ENCODE measurements around the gene GPC2.
"Not testable (repeated sequence)": the region's sequence is repeated elsewhere in the genome, so short reads cannot be mapped to it uniquely, and the experiment has no call there.

GPC2 gene

DNA sequence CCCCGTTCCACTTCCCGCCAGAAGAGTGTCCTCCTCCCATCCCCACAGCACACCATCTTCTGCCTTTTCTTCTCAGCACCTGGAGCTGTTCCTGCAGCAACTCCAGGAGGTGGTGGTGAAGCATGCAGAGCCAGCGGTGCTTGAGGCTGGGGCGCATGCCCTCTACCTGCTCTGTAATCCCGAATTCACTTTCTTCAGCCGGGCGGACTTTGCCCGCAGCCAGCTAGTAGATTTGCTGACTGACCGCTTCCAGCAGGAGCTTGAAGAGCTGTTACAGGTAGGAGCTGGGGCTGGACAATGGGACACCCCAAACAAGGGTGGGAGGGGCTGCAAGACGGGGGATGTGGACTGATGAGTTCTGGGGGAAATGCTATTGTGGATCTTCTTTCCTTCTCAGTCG lies 23.5 kb upstream of the GPC2 start:
- no peak for DNase-seq

DNA sequence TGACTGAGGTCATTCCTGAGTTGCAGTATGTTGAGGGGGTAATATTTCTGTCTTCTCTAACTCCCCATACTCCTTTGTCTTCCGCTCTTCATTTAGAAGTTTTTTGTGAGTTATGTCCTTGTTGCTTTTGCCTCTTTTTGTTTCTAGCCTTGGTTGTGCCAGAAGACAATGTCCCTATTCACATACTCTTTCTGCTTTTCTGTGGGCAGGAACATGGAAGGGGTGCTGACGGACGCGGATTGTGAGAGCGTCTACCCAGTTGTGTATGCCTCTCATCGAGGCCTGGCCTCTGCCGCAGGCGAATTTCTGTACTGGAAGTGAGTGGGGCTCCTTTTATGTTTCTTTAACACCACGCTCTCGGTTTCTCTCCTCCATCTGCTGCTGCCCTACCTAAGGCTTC lies 21.1 kb upstream of the GPC2 start:
- DNase-seq = no peak

- DNase-seq = not testable (repeated sequence)
These were observed 18.7 kb upstream of the GPC2 start for GRCh38 chr7:100195901-100196322.

- no peak for DNase-seq
These were observed 18.0 kb upstream of the GPC2 start for GRCh38 chr7:100195222-100195621.

DNA sequence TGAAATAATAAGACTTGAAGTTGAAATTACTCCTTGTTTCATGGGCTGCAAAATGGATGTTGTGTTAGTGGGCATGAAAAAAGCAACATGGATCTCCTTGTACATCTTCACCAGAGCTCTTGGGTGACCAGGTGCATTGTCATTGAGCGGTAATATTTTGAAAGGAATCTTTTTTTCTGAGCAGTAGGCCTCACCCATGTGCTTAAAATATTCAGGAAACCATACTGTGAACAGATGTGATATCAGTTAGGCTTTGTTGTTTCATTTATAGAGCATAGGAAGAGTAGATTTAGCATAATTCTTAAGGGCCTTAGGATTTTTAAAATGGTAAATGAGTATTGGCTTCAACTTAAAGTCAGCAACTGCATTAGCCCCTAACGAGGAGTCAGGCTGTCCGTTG lies 15.8 kb upstream of the GPC2 start:
- no peak for DNase-seq

GRCh38 chr7:100192281-100192862 lies 15.2 kb upstream of the GPC2 start:
- DNase-seq = not testable (repeated sequence)

- no peak for DNase-seq
These were observed 14.6 kb upstream of the GPC2 start for GRCh38 chr7:100191775-100192174.

DNA sequence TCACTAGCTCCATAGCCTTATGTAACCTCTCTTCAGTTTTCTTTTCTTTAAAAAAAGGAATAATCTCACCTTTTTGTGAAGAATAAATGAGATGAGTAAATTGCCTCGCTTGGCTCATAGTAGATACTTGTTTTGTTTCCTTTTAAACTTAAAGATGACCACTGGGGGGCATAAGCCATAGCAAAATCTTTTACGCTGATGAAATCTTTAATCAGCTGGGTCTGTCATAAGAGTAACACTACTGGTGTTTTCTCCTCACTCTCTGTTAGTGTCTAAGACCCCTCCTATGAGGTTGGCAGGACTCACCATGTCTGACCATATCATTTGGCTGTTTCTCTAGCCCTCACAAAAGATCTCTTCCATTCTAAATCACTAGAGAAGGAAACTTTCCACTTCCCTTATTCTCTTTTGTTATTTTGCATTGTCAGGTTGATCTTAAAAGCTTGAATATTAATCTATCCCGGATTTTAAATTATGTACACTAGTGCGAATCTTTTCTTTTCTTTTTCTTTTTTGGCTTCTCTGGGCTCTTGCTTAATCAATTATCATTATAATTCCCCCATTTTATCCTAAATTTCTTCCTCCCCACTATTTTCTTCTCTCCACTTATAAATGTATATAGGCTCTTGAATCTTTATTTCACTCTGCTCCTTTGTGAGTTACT lies 13.0 kb upstream of the GPC2 start:
- DNase-seq = peak; percentile 47

DNA sequence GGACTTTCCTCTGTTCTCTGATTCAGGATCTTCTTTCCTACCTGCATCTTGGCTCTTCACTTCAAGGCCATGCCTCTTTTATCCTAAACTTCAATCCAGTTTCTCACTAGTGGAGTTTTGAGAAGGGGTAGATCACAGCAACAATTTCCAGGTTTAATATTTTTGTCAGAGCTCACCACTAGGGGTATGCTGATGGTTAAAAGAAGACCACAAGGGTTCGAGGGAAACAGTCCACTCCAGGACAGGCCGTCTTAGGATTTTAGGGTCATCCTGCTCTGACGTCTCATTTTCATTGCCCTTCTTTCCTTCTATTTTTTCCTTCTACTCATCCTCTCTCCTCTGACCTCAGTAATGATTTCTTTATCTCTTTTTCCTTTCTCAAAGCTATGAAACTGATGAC lies 11.9 kb upstream of the GPC2 start:
- DNase-seq = no peak

DNA sequence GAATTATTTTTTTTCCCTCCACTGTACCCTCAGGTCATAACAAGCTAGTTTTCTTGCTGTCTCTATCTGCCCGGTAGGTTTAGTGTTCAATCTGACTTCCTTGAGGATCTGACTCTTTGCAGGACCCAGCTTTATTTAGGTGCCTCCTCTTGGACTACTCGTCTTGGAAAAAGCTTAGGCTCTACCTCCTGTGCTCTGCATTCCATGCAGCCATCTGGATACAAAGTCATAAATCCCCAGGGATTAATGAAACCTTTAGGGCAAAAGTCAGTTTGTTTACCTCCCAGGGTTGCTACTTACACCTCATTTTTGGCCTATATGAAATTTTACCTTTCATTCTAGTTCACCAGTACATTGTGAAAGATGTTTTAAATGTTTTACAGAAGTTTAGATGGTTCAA lies 8.5 kb upstream of the GPC2 start:
- DNase-seq = no peak

- DNase-seq = not testable (repeated sequence)
These were observed 5.9 kb upstream of the GPC2 start for GRCh38 chr7:100183090-100183489.

DNA sequence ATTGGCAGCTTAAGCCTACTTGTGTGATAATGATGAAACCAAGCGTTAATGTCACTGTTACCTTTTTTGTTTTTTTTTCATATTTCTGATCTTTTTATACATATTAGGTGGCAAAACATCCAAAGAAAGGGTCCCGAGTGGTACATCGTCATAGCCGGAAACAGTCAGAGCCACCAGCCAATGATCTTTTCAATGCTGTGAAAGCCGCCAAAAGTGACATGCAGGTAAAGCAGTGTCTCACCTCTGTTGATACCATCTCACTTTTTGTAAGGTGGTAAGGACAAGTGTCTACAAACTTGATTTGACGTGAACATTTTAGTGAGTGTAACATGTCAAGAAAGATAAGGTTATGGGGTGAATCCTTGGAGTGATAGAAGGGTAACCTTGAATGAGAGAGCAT lies 5.4 kb upstream of the GPC2 start:
- not testable (repeated sequence) for DNase-seq

GRCh38 chr7:100180084-100180483 lies 2.9 kb upstream of the GPC2 start:
- not testable (repeated sequence) for DNase-seq

GRCh38 chr7:100176096-100177044 lies 811 bp downstream of the GPC2 start:
- no peak for DNase-seq

DNA sequence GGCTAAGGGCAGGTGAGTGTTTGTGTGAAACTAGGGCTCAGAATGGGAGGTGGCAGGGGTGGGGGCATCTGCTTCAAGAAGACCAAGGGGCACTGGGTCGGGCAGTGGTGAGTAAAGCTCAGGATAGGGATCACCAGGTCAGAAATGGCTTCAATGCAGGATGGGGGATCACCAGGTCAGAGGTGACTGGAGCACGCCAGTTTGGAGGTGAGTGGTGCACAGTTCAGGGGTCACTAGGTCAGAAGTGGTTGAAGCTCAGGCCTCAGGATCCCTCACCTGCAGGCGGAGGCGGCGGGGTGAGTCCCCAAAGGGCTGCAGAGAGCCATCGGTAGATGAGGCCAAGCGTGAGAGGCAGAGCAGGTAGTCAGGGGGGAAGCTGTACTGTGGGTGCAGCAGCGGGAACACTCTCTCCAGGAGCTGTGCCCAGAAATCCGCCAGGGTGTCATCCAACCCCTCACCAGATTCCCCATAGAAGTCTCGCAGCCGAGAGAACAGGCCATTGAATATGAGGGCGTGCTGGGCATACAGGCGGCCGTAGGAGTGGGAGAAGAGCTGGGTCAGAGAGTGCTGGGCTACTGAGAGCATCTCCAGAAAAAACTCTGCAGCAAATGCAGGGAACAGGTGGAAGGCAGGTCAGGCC lies 1.8 kb downstream of the GPC2 start:
- no peak for DNase-seq

DNA sequence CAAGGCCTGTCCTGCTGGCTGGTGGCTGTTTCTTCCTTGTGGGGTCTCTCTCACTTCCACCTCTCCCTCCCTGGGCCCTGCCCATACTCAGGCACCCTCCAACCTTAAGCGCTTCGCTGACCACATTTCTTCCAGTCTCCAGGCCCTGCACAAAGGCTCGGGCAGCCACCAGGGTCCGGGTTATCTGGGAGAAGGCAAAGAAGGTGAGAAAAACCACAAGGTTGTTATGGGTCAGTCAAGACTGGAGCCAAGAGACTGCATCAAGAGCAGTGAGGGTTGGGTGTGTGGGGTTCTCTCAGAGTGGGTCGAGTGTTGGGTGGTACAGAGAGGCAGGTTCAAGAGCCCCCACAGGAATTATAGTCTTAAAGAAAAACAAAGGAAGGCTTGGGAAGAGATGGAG lies 2.6 kb downstream of the GPC2 start:
- no peak for DNase-seq

- no peak for DNase-seq
These were observed 3.2 kb downstream of the GPC2 start for GRCh38 chr7:100173806-100174495.

DNA sequence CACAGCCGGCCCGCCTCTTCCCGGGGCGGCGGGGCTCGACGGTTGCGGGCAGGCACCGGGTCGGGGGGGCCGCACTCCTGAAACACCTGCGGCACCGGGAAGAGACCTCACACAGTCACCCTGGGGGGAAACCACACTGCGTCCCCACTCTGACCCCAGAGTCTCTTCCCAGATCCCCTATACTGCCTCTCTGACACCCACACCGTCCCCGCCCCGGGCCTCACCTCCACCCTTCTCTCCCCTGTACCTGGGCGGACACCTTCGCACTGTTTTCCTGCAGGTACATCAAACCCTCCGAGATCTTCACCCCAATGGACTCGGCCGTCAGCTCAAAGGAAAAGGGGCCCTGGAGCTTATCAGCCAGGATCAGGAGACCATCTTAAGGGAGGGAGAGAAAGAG lies 5.3 kb downstream of the GPC2 start:
- DNase-seq = no peak

GRCh38 chr7:100171087-100171681 lies 6.0 kb downstream of the GPC2 start:
- no peak for DNase-seq

DNA sequence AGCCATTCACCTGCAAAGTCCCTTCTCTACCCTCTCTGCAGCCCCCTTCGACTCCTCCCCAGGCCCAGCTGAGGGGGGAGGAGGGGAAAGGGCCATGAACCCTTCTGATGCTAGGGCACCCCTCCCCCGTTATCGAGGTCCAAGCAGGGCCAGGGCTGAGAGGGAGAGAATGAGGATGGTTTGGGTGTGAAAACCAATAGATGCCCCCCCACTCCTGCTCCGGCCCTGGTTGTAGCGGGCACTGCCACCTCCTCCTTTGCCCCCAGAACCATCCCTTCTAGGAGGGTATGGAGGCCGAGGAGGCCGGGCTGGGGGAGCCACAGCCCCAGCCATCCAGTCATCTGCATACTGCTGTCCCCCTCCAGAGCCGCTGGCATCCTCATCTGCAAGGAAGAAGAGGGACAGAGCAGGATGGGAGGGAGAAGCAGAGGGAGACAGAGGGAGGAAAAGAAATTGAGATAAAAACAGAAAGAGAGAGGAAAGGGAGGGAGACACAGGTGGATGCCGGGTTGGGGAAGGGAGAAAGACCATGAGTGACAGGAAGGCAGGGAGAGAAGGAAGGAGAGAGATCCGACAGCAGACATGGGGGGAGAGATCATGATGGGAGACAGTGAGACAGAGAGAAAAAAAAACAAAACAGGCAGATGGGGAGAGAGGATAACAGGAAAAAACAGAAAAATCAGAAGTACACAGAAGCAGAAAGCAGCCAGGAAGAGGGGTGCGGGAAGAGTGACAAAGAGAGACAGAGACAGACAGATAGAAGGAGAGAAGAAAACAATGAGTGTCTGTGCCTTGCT lies 6.9 kb downstream of the GPC2 start:
- DNase-seq = no peak

DNA sequence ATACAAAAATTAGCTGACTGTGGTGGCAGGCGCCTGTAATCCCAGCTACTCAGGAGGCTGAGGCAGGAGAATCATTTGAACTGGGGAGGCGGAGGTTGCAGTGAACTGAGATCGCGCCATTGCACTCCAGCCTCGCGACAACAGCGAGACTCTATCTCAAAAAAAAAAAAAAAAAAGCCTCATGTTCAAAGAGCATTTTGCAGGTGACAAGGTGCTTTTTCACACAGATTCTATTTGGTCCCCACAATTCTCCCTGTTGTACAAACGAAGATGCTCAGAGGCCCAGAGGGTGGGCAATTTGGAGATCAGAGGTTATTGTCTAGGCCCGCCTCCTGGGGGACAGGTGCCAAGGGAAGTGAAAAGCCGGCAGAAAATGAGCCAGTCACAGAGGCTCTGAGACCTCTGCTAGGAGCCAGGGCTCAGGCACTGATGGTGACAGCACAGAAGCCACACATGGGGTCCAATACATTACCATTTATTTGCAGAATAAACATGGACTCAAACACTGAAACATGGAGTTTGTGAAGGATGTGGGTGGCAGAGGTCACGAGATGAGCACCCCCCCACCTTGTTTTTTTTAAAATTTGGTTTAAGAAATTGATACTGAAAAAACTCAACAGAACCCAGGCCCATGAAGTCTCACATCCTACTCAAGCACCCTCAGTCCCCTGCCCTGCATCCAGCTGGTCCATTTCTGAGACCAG lies 7.9 kb downstream of the GPC2 start:
- DNase-seq = no peak
